GM18526 (cell line): ENCODE data around the gene MLX.

Source experiments
- POLR2A ChIP-seq: IDR thresholded peaks from 3 replicates; pipeline ENCODE4 v1.6.1; 2011; ENCODE audit not compliant: insufficient read length; ENCODE audit errors: extremely low read depth

Gene MLX

DNA sequence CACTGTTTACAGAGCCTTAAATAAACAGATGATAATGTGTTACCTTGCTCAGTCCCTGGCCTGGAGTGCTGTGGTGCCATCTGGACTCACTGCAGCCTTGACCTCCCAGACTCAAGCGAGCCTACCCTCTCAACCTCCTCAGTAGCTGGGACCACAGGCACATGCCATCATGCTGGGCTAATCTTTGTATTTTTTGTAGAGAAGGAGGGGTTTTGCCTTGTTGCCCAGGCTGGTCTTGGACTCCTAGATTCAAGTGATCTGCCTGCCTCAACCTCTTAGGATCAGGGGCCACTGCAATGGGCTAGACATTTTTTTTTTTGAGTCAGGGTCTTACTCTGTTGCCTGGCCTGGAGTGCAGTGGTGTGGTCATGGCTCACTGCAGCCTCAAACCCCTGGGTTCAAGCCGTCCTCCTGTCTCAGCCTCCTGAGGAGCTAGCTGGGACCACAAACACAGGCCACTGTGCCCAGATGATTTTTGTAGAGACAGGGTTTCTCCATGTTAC lies 35.9 kb upstream of the MLX start:
- TF ChIP-seq POLR2A: no peak

DNA sequence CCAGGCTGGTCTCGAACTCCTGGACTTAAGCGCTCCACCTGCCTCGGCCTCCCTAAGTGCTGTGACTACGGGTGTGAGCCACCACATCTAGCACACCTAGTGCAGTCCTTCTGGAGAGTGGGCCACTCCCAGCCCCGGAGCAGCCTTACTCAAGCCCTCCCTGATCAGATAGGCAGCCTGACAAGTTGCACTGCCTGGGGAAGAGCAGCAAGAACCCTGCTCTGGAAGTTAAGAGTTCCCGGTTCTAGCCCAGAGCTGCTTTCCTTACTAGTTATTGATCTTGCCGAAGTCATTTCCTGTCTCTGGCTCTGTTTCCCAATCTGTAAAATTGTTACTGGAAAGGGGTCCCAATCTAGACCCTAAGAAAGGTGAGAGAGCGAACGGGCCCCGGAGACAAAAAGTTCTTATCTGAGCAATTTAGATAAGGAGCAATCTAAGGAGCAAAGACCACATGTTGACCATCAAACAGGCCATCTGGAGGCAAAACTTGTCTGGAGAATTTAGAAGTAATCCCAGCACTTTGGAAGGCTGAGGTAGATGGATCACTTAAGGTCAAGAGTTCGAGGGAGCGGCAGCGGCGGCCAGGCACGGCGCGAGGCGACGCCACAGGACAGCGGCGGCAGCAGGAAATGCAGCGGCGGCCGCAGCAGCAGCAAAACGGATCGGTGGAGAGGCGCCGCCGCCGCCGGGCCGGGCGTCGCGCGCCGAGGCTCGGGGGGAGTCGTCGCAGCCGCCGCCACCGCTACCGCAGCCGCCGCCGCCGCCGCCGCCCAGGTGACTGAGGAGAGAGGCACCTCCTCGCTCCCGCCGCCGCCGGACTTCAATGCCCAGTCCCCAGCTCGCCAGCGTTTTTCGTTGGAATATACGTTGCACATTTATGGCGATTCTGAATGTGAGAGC lies 35.2 kb upstream of the MLX start:
- peak; percentile 19 for TF ChIP-seq POLR2A

DNA sequence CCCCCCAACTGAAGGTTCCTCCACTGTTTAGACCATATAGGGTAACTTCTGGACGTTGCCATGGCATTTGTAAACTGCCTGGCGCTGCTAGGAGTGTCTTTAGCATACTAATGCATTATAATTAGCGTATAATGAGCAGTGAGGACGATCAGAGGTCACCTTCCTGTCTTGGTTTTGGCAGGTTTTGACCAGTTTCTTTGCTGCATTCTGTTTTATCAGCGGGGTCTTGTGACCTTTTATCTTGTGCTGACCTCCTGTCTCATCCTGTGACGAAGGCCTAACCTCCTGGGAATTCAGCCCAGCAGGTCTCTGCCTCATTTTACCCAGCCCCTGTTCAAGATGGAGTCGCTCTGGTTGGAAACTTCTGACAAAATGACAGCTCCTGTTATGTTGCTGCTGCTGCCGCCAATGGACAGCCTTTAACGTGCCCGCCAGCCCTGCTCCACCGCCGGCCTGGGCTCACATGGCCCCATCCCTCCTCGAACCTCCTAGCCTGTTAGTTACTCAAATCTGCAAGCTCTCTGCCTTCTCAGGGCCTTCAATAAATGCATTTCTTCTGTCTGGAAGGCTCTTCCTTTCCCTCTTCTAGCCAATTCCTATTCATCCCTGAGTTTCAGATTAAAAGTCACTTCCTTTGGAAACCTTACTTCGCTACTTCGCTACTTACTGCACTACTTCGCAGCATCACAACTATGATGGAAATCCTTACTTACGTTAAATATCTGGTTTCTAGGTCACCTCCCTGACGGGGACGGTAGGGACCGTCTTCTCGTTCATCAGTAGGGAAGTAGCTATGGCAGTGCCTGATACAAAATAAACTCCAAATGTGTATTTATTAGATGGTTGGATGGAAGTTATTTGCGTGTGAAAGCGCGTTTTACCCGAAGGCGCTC lies 31.5 kb upstream of the MLX start:
- no peak for TF ChIP-seq POLR2A

DNA sequence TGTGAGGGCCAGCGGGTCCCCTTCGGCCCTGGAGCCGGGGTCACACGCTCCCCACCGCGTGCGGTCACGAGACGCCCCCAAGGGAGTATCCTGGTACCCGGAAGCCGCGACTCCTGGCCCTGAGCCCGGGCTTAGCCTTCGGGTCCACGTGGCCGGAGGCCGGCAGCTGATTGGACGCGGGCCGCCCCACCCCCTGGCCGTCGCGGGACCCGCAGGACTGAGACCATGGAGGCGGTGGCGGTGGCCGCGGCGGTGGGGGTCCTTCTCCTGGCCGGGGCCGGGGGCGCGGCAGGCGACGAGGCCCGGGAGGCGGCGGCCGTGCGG lies 30.9 kb upstream of the MLX start, which contains the start of gene NAGLU:
Gene NAGLU, plus strand, starts transcription at position 194 of the 324 bp plus-strand sequence. Its CDS starts 32 bp downstream, at position 226.
- TF ChIP-seq POLR2A: peak; percentile 77

DNA sequence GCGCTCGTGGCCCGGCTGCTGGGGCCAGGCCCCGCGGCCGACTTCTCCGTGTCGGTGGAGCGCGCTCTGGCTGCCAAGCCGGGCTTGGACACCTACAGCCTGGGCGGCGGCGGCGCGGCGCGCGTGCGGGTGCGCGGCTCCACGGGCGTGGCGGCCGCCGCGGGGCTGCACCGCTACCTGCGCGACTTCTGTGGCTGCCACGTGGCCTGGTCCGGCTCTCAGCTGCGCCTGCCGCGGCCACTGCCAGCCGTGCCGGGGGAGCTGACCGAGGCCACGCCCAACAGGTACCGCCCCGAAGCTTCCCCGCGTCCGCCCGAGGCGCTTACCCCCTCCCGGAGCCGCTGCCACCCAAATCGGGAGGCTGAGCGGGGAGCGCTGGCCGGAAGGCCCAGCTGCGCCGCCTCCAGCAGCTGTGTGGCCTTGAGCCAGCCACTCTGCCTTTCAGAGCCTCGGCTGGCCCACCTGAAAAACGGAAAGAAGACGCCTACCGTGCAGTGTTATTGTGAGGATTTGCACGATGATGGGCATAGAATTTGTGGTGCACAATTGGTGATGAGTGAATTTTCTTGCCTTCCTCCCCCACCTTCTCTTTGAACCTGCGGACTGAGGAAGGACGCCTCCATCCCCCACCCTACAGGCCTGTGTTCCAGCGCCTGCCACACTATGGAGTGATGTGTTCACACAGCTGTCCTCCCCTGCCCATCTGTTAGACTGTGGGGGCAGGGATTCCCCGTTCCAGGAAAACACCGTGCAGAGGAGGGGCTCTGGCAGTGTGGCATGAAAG lies 30.3 kb upstream of the MLX start:
- TF ChIP-seq POLR2A: peak; percentile 20

DNA sequence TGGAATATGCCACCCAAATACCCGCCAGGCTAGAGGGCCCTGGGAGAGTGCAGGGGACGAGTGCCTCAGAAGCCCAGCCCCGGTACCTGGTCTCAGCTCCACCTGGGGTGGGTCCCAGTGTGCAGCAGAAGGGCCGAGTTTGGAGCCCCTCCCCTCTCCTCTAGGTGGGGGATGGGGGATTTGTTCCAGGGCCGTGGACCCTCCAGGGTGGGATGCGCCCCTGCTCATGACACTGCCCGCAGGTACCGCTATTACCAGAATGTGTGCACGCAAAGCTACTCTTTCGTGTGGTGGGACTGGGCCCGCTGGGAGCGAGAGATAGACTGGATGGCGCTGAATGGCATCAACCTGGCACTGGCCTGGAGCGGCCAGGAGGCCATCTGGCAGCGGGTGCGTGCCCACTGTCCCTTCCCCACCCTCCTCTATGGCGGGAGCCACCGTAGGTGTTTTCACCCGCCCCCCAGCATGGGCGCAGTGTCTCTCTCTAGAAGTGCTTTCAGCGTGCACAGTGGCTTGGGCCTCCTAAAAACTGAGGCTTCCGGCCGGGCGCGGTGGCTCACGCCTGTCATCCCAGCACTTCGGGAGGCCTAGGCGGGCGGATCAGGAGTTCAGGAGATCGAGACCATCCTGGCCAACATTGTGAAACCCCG lies 29.6 kb upstream of the MLX start:
- no peak for TF ChIP-seq POLR2A

DNA sequence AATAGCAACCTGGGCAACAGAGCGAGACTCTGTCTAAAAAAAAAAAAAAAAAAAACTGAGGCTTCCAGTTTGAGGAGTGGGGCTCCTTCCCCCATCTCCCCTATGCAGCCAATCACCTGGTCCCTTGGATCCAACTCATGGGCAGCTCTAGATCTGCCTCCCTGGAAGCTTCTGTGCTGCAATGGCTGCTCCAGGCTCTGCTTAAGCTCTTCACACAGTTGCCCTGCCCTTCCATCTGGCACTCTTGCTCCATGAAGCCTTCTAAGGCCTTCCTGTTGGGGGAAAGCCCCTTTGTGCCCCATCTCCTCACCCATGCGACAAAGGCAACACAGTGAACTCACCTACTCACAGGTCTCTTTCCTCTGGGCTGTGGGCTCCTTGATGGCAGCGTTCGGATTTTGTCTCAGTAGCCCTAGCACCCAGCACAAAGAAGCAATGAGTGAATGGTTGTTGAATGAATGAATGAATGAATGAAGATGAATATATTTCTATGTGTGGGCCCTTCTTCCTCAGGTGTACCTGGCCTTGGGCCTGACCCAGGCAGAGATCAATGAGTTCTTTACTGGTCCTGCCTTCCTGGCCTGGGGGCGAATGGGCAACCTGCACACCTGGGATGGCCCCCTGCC lies 29.0 kb upstream of the MLX start:
- no peak for TF ChIP-seq POLR2A

DNA sequence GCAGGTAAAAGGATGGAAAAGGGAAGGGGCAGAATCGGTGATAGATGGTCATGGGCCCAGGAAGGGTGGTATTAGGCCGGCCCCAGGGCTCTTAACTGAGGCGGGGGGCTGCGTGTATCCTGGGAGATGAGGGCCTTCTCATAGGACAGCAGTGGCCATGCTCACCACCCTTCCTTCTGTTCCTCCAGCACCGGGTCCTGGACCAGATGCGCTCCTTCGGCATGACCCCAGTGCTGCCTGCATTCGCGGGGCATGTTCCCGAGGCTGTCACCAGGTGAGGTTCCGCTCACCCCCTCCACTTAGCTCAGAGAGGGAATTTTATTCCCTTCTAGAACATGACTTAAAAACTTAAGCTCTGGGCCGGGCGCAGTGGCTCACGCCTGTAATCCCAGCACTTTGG lies 28.4 kb upstream of the MLX start:
- TF ChIP-seq POLR2A: no peak

- no peak for TF ChIP-seq POLR2A
Measured at GRCh38 chr17:42541041-42541833, 25.7 kb upstream of the MLX start.

- TF ChIP-seq POLR2A: no peak
Measured at GRCh38 chr17:42543190-42544079, 23.5 kb upstream of the MLX start.

DNA sequence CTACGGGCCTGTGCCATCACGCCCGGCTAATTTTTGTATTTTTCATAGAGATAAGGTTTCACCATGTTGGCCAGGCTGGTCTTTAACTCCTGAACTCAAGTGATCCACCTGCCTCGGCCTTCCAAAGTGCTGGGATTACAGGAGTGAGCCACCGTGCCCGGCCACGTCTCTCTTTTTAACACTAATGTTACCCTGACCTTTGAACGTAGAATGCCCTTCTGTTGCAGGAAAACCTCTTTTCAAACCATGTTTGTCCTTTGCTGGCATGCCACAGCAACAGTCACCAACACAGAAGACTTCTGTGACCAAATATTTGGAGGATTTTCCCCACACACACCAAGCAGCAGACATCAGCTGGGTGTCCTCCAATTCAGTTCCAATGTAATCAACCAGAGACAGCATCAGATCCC lies 22.0 kb upstream of the MLX start:
- TF ChIP-seq POLR2A: no peak

- no peak for TF ChIP-seq POLR2A
Measured at GRCh38 chr17:42547001-42547461, 19.9 kb upstream of the MLX start.
